ENCODE measurements around the gene ABHD11.
"Not testable (repeated sequence)": the region's sequence is repeated elsewhere in the genome, so short reads cannot be mapped to it uniquely, and the experiment has no call there.

ABHD11 gene

GRCh38 chr7:73738612-73739386 lies at the start of gene ABHD11:
TSS of gene ABHD11 (minus strand) at chr7:73738802. CDS start at chr7:73738770, 32 bp downstream.
- DNase-seq (ENCODE audit: low spot score), result peak; percentile 94

DNA sequence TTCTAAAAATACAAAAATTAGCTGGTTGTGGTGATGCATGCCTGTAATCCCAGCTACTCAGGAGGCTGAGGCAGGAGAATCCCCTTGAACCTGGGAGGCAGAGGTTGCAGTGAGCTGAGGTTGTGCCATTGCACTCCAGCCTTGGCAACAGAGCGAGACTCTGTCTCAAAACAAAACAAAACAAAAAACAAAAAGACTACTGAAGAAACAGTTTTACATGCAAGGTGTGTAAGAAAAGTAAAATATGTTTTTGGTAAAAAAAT lies 49.1 kb upstream of the ABHD11 start:
- DNase-seq (ENCODE audit: low spot score), result not testable (repeated sequence)

DNA sequence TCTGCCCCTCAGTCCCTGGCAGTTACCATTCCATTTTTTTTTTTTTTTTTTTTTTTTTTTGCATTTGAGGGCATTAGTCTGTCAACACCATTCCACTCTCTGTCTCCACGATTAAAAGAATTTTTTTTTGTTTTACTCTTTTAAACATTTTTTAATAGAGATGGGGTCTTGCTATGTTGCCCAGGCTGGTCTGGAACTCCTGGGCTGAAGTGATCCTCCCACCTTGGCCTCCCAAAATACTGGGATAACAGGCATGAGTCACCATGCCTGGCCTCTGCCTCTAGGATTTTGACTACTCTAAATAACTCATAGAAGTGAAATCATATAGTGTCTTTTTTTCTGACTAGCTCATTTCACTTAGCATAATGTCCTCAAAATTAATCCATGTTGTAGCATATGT lies 48.0 kb upstream of the ABHD11 start:
- DNase-seq (ENCODE audit: low spot score), result no peak

GRCh38 chr7:73779517-73779916 lies 40.9 kb upstream of the ABHD11 start:
- DNase-seq (ENCODE audit: low spot score), result no peak

DNA sequence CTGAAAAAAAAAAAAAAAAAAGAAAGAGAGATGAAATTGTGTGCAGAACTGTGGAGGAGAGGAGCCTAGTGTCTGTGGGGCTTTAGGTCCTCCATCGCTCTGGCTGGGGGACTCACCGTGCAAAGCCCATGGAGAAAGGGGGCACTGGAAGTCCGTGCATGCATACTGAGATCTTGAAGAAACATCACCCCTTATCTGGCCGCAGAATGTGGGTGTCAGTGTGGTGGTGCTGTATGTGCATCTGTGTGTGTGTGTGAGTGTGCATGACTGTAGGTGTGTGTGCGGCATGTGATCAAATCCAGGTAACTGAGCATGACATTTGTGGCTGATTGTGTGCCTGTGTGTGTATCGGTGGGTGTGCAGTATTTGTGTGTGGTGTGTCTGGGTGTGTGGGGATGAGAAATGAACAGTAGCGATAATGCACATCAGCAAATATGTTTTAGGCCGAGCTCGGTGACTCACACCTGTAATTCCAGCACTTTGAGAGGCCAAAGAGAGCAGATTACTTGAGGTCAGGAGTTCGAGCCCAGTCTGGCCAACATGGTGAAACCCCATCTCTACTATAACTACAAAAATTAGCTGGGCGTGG lies 40.3 kb upstream of the ABHD11 start:
- DNase-seq (ENCODE audit: low spot score), result no peak

DNA sequence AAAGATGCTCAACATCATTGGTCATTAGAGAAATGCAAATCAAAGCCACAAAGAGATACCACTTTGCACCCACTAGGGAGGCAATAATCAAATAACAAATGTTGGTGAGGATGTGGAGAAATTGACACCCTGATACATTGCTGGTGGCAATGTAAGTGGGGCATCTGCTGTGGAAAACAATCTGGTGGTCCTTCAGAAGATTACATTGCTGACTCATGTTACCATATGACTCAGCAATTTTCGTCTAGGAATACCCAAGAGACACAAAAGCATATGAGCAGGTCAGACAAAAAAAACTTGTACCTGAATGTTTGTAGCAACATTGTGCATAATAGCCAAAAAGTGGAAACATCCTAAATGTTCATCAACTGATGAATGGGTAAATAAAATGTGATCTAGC lies 36.3 kb upstream of the ABHD11 start:
- DNase-seq (ENCODE audit: low spot score), result peak; percentile 23

GRCh38 chr7:73773700-73774517 lies 35.3 kb upstream of the ABHD11 start:
- no peak for DNase-seq (ENCODE audit: low spot score)

DNA sequence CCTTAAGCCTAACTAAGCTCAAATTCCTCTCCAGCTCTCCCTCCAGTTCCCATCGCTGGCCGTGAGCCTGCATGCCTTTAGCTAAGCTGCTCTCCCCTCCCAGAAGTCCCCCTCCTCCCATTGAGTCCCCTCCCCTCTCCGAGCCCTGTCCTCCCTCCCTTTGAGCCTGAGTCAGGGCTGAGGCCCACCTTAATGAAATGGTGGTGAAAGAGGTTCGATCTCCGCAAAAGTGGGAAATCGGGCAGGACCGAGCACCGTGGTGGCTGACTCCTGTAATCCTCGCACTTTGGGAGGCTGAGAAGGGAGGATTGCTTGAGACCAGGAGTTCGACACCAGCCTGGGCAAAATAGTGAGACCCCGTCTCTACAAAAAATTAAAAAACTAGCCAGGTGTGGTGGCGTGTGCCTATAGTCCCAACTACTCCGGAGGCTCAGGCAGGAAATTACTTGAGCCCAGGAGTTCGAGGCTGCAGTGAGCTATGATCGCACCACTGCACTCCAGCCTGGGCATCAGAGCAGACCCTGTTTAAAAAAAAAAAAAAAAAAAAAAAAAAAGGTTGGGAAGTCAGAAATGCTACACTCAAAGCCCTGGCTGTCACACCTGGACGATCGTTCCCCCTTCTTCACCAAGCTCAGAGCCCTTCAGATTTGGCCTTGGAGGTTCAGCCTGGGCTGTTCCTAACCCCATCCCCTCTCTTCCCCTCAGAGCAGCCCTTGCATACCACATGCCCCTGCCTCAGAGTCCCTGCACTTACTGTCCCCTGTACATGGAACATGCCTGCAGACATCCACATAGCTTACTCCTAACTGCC lies 32.5 kb upstream of the ABHD11 start:
- no peak for DNase-seq (ENCODE audit: low spot score)

DNA sequence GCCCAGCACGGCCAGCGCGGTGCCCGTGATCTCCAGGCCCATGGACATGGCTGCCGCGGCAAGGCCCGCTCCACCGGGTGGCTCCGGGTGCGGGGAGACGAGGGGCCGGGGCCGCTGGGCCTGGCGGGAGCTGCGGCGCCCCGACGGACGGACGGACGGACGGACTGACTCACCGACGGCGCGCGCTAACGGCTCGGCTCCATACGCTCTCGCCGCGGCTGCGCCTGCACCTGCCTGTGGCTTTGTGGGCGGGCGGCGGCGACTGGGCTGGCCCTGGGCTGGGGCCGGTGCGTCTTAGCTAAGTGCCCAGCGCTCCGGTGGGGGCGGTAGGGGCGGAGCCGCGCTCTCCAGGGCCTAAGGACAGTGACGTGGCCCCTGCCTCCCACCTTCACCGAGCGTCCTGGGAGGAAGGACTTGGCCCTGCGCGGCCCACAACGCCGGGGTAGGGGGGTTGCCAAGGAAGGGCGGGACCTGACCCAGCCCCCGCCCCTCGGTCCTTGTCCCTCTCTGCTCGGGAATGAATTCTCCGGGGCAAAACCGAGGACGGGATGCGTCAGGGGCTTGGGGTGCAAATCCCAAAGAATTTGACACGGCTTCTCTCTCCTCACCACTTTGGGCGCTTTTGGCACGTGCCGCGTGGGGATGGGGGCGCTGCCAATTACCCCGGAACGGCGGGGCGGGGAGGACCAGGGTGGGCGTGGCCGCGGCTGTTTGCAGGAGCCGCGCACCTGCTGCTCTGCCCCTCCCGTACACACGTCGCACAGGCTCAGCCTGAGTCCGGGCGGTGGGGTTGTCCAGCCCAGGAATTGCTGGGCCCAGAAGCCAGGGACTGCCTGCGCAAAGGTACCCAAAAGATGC lies 31.6 kb upstream of the ABHD11 start, which contains the start of gene CLDN3:
Gene CLDN3 (minus strand): TSS at position 269 of the 858 bp plus-strand sequence. CDS start 221 bp downstream, at position 48.
- DNase-seq (ENCODE audit: low spot score), result no peak

- no peak for DNase-seq (ENCODE audit: low spot score)
These were observed 30.9 kb upstream of the ABHD11 start for GRCh38 chr7:73769481-73770001.

DNA sequence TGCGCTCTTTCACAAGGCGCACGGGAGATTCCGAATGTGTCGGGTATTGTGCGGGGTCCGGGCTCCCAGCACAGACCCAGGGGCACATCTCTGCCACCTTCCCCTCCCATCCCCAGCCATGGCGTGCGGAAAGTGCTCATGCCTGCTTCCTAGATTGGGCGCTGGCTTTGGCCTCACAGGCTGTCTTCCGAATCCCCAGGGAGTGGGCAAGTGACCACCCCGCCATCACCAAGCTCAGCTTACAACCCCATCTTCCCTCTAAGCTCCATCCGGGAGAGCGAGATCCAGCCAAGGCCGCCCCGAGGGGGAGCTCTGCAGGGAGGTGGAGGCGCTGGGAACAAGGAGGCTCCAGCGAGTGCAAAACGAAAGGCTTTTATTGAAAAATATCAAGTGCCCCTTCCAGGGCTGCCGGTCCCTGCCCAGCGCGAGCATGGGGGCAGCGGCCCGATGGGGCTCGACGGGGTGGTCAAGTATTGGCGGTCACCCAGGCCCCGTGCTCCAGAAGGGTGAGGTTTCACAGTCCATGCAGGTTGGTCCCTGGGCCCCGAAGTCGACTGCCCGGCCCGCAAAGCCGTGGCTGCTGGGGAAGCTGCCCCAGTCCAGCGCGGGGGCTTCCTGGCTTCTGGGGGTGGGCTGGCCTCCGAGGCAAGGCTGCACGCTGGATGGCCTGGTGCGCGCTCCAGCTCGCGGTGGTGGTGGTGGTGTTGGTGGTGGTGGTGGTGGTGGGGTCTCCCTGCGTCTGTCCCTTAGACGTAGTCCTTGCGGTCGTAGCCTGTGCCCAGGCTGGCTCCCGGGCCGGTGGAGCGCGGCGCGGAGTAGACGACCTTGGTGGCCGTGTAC lies 30.3 kb upstream of the ABHD11 start:
- no peak for DNase-seq (ENCODE audit: low spot score)

DNA sequence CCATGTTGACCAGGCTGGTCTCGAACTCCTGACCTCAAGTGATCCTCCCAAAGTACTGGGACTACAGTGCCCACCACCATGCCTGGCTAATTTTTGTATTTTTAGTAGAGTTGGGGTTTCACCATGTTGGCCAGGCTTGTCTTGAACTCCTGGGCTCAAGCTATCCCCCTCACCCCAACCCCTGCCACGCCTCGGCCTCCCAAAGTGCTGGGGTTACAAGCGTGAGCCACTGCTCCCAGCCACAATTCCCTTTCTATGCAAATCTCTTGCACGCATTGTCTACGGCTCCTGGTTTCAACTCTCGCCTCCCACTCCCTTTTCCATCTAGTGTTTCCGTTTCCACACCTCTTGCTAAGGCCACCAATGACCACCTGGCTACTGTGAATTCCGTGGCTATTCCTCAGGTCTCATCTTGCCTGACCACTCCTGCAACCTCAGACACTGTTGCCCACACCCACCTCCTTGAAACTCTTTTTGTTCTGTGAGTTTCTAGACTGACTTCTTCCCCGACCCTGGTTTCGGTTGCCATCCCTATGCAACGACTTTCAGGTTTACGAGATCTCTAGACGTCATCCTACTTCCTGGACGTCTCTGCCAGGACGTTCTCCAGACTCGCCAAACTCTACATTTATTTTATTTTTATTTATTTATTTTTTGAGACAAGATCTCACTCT lies 28.1 kb upstream of the ABHD11 start:
- DNase-seq (ENCODE audit: low spot score), result no peak

DNA sequence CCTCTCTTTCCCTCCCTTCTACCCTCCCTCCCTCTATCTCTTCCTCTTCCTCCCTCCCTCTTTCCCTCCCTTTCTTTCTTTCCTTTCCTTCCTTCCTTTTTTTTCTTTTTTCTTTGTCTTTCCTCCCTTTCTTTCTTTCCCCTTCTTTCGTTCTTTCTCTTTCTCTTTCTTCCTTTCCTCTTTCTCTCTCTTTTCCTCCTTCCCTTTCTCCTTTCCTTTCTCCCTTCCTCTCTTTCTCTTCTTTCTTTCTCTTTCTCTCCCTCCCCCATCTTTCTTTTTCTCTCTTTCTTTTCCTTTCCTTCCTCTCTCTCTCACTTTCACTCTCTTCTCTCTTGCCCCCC lies 24.0 kb upstream of the ABHD11 start:
- no peak for DNase-seq (ENCODE audit: low spot score)

DNA sequence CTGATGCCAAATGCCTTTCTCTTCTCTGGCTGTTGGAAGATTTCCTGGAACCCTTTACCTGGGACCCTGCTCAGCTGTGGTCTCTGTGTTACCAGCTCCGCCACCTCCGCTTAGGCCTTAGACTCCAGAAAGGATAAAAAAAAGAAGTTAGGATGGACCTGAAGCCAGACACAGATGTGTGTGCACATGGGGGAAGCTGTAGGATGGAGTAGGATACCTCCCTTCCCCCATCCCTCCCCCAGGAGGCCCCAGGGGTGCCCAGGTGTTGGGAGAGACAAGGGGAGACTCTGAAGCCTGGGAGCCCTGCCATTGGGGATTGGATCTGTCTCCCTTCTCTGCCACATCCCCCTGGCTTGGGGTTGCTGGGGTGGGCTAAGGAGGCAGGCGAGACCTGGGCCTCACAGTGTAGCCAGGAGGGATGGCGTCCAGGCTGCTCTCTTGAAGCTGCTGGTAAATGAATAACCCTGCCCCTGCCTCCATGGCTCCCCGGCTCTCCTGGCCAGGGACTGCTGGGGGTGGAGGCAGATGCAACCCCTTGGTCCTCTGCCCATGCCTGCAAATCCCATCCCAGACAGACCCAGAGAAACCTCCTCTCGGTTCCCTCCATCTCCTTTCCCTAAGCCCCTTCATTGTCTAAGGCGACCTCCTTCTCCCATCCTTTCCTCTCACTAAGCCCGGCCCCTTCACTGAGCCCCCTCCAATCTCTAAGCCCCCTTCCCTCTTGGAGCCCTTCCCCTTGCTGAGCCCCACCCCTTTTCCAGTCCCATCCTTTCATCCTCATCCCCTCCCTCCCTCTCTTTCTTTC lies 23.5 kb upstream of the ABHD11 start:
- DNase-seq (ENCODE audit: low spot score), result no peak

DNA sequence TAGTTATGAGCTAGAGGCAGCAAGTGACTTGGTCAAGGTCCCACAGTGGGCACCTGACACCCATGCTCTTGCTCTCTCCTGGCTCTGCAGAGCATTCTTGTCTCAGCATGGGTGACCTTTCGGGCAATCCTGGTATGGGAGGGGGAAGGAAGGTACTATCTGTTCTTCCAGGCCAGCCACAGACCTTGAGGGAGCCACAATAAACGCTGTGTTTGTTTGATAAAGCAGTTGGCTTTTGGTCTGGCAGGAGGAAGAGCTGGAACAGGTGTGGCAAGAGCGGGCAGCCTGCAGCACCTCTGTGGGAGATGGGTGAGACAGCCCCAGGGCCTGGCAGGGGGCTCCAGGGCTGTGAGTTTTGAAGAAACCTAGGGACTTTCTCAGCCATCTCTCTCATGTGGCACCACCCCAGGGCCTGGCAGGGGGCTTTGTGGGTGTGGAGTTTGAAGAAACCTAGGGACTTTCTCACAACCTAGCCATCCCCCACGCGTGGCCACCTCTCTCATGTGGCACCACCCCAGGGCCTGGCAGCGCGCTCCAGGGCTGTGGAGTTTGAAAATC lies 20.1 kb upstream of the ABHD11 start:
- no peak for DNase-seq (ENCODE audit: low spot score)

- no peak for DNase-seq (ENCODE audit: low spot score)
These were observed 11.6 kb upstream of the ABHD11 start for GRCh38 chr7:73749931-73750776.

- DNase-seq (ENCODE audit: low spot score), result no peak
These were observed 7.8 kb upstream of the ABHD11 start for GRCh38 chr7:73746378-73746777.
